HL-60 (cell line): Measurements from ENCODE around the gene GSK3A.

Experiments used
- CTCF ChIP-seq: IDR thresholded peaks from one replicate; pipeline ENCODE4 v1.5.1; 2011; ENCODE audit warnings: low read length, control low read depth, inconsistent platforms; ENCODE audit not compliant: insufficient read depth
- GABPA ChIP-seq: IDR thresholded peaks from 2 replicates; pipeline ENCODE4 v1.6.1; 2012; ENCODE audit warnings: low read depth
- POLR2AphosphoS5 ChIP-seq: IDR thresholded peaks from 2 replicates; pipeline ENCODE4 v1.6.1; 2012; ENCODE audit warnings: low read depth
- REST ChIP-seq: IDR thresholded peaks from 2 replicates; pipeline ENCODE4 v1.6.1; 2012; ENCODE audit warnings: low read depth; ENCODE audit not compliant: insufficient replicate concordance

- TF ChIP-seq CTCF: no peak
- no peak for TF ChIP-seq REST
- TF ChIP-seq POLR2AphosphoS5: no peak
- no peak for TF ChIP-seq GABPA
Observed at GRCh38 chr19:42261763-42262162, 19.4 kb upstream of the GSK3A start.
